Gastroesophageal sphincter (tissue), 4 donors: ENCODE measurements around the gene CKS2. TPM values are rescaled to one million over a fixed set of nuclear protein-coding genes. Genes with fewer than 3 reads are reported as not detected.
A peak's percentile ranks its signal among the peaks of the same experiment; 100 is the strongest.
"Not testable (repeated sequence)": the region's sequence is repeated elsewhere in the genome, so short reads cannot be mapped to it uniquely, and the experiment has no call there.

ENCODE experiments used
- ATAC-seq: fragments of 150-250 bp; one replicate; pipeline ENCODE4 v1.9.1; 2016; ENCODE audit warnings: mild to moderate bottlenecking, moderate library complexity
- H3K27ac ChIP-seq, 4 donors: fragments of 200-600 bp; sonication (generic) in 3 of 4; 1 replicate in 3 of 4; 2 replicates in 1 of 4; pipeline ENCODE4 v1.5.1; 2016 to 2019
- H3K27me3 ChIP-seq: fragments of 200-600 bp; sonication (generic); one replicate; pipeline ENCODE4 v1.5.1; 2019
- H3K36me3 ChIP-seq, 2 donors: fragments of 200-600 bp; sonication (generic); one replicate each; pipeline ENCODE4 v1.5.1; 2019; ENCODE audit warnings: control low read depth in 1 of 2
- H3K4me1 ChIP-seq, 3 donors: fragments of 200-600 bp; sonication (generic); 1 replicate in 2 of 3; 2 replicates in 1 of 3; pipeline ENCODE4 v1.5.1; 2016 to 2019; ENCODE audit warnings: control low read depth in 2 of 3
- H3K4me3 ChIP-seq, 2 donors: fragments of 200-600 bp; sonication (generic); one replicate each; pipeline ENCODE4 v1.5.1; 2019; ENCODE audit warnings: mild to moderate bottlenecking in 1 of 2, moderate library complexity in 1 of 2
- H3K9me3 ChIP-seq, 3 donors: fragments of 200-600 bp; sonication (generic); one replicate each; pipeline ENCODE4 v1.5.1; 2017 to 2019; ENCODE audit warnings: control low read depth in 2 of 3
- EP300 ChIP-seq: sonication (generic); formaldehyde crosslinking; IDR thresholded peaks from one replicate; pipeline ENCODE4 v1.6.1; 2017; ENCODE audit warnings: antibody characterized with exemption, mild to moderate bottlenecking
- POLR2A ChIP-seq, 2 donors: fragments of 450-650 bp; IDR thresholded peaks; one replicate each; pipeline ENCODE4 v1.6.1; 2017; ENCODE audit warnings: antibody characterized with exemption in 2 of 2, mild to moderate bottlenecking in 2 of 2, moderate library complexity in 1 of 2
- POLR2AphosphoS5 ChIP-seq: sonication (generic); formaldehyde crosslinking; IDR thresholded peaks from one replicate; pipeline ENCODE4 v1.6.1; 2017; ENCODE audit warnings: antibody characterized with exemption
- WGBS, 2 donors: methylation state at CpG; one replicate each; pipeline ENCODE4 v1.1.5; 2018; ENCODE audit warnings: low coverage in 1 of 2; 5-methylcytosine and 5-hydroxymethylcytosine counted together
- total RNA-seq, 4 donors: library from RNA; depleted of rRNA; stranded (reverse); fragments of >200 nt; gene quantifications; one replicate each; pipeline ENCODE4 v1.1.0, GENCODE V29; 2016
- TF ChIP-seq, protein P1 (sequence below), 4 experiments: fragments of 200-600 bp in 2 of 4; fragments of 450-650 bp in 2 of 4; sonication (generic) in 1 of 4; IDR thresholded peaks; one replicate each; pipeline ENCODE4 v1.5.1; 2017 to 2019; ENCODE audit warnings: antibody characterized with exemption in 4 of 4, mild to moderate bottlenecking in 2 of 4, moderate library complexity in 2 of 4

Gene CKS2
- total RNA-seq, 4 donors from 2014 or later, result 0.81 to 9.9 (median 4.2) TPM

DNA sequence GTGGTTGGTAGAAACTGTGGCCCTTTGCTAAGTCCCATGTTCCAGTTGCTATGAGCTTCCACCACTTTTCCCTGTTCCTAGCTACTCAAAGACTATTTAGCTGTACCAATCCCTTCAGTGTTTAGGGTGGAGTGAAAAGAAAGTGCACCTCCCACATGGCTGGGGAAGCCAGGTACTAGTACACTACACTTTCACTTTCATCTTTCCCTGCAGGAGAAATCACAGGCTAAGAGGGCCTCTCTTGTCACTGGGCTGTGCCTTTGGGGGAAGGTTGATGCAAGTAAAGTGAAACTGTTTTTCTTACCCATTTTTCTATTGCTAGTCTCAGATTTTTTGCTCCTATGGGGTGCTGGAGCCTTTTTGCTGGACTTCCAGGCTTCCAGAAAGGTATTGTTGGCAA, 33.5 kb upstream of the CKS2 start:
- no peaks in the 10 kb centered on the region for H3K4me1 ChIP-seq
- H3K27me3 ChIP-seq, result no peaks in the 10 kb centered on the region
- H3K27ac ChIP-seq, result no peak overlapping the region
- H3K36me3 ChIP-seq, result no peaks in the 10 kb centered on the region
- H3K9me3 ChIP-seq, result peaks cover 0 to 19% (median 0%) of the 10 kb centered on the region in 3 donors
- no peak for ATAC-seq
- TF ChIP-seq EP300, result no peak
- no peak for TF ChIP-seq POLR2AphosphoS5
- TF ChIP-seq POLR2A (IDR thresholded peaks at IDR 0.05), result no peak
- TF ChIP-seq, protein P1, sequence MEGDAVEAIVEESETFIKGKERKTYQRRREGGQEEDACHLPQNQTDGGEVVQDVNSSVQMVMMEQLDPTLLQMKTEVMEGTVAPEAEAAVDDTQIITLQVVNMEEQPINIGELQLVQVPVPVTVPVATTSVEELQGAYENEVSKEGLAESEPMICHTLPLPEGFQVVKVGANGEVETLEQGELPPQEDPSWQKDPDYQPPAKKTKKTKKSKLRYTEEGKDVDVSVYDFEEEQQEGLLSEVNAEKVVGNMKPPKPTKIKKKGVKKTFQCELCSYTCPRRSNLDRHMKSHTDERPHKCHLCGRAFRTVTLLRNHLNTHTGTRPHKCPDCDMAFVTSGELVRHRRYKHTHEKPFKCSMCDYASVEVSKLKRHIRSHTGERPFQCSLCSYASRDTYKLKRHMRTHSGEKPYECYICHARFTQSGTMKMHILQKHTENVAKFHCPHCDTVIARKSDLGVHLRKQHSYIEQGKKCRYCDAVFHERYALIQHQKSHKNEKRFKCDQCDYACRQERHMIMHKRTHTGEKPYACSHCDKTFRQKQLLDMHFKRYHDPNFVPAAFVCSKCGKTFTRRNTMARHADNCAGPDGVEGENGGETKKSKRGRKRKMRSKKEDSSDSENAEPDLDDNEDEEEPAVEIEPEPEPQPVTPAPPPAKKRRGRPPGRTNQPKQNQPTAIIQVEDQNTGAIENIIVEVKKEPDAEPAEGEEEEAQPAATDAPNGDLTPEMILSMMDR (IDR thresholded peaks at IDR 0.05), result no peak
- no peak overlapping the region for H3K4me3 ChIP-seq

- Histone ChIP-seq H3K4me3 (no peak overlapping the region), H3K27ac (no peak overlapping the region), H3K27me3 (no peaks in the 10 kb centered on the region), H3K4me1 (no peaks in the 10 kb centered on the region), H3K36me3 (no peaks in the 10 kb centered on the region), H3K9me3 (peaks cover 0 to 8% (median 0%) of the 10 kb centered on the region in 3 donors)
- WGBS, 2 donors, result no CpG with 5 or more reads among the region's 2 CpGs
- ATAC-seq, result no peak
- no peak for TF ChIP-seq EP300
- TF ChIP-seq, protein P1 (IDR thresholded peaks at IDR 0.05), result no peak
- TF ChIP-seq POLR2A (IDR thresholded peaks at IDR 0.05), result no peak
- no peak for TF ChIP-seq POLR2AphosphoS5
Measured at GRCh38 chr9:89278551-89278950, 32.4 kb upstream of the CKS2 start.

- no peak for TF ChIP-seq POLR2AphosphoS5
- TF ChIP-seq, protein P1 (IDR thresholded peaks at IDR 0.05), result peak; percentile 74 to 77 (median 76)
- Histone ChIP-seq H3K9me3 (peaks cover 0 to 2% (median 0%) of the 10 kb centered on the region in 3 donors), H3K27me3 (no peaks in the 10 kb centered on the region), H3K4me3 (no peak overlapping the region), H3K27ac (no peak overlapping the region), H3K4me1 (no peaks in the 10 kb centered on the region), H3K36me3 (no peaks in the 10 kb centered on the region)
- WGBS, 2 donors, result 61 to 72% methylated on average over 5 of the region's 5 CpGs
- no peak for ATAC-seq
Measured at GRCh38 chr9:89278997-89279739, 31.8 kb upstream of the CKS2 start.

DNA sequence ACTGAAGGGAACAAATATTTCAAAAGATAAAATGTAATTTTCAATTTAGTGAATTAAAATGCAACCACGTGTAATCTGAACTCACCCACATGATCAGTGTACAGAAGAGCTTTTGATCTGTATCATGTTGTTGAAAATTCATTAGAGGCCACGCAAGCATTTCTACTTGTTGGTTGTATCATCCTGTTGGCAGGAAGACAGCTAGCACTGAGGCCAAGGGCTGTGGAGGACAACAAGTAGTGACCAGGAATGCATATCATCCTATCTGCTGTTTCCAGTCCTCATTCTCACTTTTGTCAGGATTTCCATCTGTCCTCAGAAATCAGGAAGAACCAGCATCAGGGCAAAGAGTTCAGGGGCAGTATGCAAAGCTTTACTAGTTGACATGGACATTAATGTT, 29.9 kb upstream of the CKS2 start:
- H3K27me3 ChIP-seq, result no peaks in the 10 kb centered on the region
- no peaks in the 10 kb centered on the region for H3K4me1 ChIP-seq
- ATAC-seq, result no peak
- WGBS, 2 donors, result 60 to 90% methylated on average over 2 of the region's 2 CpGs
- no peak overlapping the region for H3K27ac ChIP-seq
- H3K9me3 ChIP-seq, result no peaks in the 10 kb centered on the region
- H3K36me3 ChIP-seq, result no peaks in the 10 kb centered on the region
- no peak overlapping the region for H3K4me3 ChIP-seq
- TF ChIP-seq POLR2AphosphoS5, result no peak
- TF ChIP-seq, protein P1 (IDR thresholded peaks at IDR 0.05), result no peak
- no peak for TF ChIP-seq EP300
- no peak for TF ChIP-seq POLR2A (IDR thresholded peaks at IDR 0.05)

- not testable (repeated sequence) for H3K27me3 ChIP-seq, ATAC-seq, H3K4me1 ChIP-seq, H3K9me3 ChIP-seq, H3K36me3 ChIP-seq
- WGBS, 2 donors, result 65 to 88% methylated on average over 3 to 5 of the region's 42 CpGs
- Histone ChIP-seq H3K27ac (peak overlapping the region in 1 of 4 donors; percentile 8), H3K4me3 (peak overlapping the region; percentile 8 to 45)
Measured at GRCh38 chr9:89282248-89282968, 28.6 kb upstream of the CKS2 start.
